NCI-H2227 (cell line): ENCODE results near the gene EIF3I.
"Not testable (repeated sequence)": the region's sequence is repeated elsewhere in the genome, so short reads cannot be mapped to it uniquely, and the experiment has no call there.

Experiments
- DNase-seq: peaks from one replicate; lab custom pipeline; 2025; ENCODE audit not compliant: unreplicated experiment; lab: John Stamatoyannopoulos, UW

The EIF3I gene

DNA sequence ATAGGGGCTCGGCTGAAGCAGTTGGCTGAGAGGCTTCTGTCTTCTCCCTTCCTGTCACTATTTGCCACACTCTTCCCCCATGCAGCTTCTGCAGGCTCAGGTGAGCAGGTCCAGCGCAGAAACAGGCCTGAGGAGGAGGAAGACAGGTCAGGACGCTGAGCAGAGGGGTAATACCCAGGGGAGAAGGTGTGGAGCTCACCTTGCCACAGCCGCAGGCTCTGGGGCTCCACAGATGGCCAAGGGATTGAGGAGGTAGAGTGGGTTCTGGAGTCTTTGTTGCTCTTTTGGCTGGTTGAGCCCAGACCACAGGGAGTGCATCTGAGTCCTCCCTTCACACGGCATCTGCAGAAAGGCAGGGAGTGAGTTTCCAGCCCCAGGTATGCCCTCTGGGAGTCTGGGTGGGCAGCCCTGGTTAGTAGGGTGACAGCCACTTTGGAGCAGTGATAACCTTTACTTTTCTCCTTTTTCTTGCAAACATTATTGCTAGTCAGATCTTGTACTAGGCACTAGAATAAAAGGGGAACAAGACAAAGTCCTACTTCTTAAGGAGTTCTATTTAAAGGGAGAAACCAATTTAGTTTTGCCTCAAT is 9.7 kb downstream of the EIF3I start:
- DNase-seq: no peak

DNA sequence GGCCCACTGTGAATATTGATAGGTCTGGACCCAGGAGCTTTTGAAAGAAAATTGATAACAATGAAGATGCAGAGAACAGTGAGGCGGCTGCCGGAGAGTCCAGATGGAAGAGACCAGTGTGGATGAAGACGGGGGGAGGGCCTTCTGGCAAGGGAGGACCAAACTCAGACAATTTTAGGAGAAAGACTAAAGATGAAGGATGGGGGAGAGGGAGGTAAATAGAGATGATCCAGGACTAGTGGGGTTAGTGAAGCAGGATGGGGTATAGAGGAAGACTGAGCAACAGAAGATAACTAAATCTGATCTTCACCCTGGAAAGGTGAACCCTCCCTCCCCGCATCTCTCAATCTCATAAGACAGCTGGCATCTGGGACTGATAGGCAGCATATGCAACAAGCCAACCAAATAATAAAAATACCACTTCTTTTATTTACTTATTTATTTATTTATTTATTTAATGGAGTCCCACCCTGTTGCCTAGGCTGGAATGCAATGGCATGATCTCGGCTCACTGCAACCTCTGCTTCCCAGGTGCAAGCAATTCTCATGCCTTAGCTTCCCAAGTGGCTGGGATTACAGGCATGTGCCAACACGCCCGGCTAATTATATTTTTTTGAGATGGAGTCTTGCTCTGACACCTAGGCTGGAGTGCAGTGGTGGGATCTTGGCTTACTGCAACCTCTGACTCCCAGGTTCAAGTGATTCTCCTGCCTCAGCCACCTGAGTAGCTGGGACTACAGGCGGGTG is 10.5 kb downstream of the EIF3I start:
- peak; percentile 25 for DNase-seq

DNA sequence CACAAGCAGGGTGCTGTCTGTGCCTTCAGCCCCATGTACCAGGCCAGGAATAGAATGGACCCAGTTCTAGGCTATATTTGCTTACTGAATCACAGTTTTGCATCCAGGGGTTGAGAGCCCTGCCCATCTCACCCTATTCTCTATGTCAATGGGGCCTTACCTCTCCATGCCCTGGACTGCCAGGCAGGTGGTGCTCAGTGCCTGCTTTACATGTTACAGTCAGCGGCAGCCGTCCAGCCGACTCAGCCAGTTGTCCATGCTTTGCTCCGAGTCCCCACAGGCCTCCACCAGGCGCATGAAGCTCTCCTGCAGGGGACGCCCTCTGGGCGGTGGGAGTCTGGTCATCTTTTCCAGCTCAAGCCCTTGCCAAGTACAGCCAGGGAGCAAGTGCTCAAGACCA is 12.6 kb downstream of the EIF3I start:
- no peak for DNase-seq

DNA sequence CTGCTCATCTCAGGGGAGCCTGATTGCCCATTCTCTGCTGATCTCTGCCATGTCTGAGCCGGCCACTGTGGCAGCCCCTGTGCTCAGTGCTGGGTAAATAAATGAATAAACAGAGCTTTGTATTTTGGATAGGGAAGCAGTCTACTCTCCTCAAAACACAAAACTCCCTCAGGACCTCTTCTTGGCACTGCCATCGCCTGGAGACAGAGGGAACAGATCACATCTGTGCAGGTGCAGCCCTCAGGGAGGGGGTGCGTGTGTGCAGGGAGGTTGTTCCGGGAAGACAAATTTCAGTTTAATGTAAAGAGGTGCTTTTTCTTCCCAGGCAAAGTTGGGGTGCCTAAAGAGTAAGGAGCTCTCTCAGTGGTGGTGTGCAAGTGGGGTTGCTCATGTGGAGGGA is 17.1 kb downstream of the EIF3I start:
- peak; percentile 28 for DNase-seq

DNA sequence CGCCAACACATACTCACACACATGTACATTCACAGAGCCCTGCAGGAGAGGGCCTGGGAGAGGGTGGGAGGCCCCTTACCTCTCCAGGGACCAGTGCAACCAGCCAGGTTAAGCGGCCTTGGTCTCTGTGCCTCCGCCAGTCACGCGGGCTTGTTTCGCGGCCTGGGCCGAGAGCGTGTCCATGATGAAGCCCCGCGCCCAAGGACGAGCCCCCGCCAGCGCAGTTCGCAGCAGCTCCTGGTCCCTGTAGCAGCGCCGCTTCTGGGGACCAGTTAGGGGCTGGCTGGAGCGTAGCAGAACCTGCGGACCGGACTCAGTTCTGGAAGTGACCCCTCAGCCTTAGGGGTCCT is 17.6 kb downstream of the EIF3I start:
- DNase-seq: peak; percentile 54

DNA sequence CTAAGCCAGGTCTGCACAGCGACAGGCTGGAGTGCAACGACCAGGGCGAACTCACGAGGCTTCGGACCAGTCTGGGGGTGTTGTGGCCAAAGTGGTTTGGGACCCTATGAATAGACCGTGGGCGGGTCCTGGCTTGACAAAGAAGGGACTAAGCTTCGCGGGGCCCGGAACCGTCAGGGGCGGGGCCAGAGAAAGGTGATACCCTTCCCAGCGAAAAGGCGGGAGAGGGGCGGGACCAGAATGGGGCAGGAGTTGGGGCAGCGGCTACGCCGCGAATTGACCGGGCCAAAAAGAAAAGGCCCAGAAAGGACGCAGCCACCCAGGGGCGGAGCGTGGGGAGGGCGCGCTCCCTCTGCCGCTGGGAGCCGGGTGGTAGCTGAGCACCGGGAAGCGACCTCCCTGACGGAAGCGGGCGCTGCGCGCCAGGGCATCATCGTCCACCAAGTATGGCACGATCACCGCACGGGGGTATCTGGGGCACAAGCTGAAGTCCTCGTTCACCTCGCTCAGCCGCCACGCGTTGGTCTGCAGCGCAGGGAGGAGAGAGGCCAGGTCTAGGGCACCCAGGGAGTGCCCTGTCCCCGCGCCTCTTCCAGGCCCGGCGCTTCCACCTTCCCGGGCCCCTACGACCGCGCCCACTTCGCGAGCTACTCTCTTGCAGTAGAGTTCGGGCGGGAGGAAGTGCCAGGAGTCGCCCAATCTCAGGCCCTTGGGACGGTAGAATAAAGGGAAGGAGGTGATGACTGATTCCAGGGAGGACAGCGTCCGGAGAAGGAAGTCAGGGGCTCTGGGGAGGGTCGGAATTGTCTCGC is 18.1 kb downstream of the EIF3I start:
- DNase-seq: peak; percentile 67

DNA sequence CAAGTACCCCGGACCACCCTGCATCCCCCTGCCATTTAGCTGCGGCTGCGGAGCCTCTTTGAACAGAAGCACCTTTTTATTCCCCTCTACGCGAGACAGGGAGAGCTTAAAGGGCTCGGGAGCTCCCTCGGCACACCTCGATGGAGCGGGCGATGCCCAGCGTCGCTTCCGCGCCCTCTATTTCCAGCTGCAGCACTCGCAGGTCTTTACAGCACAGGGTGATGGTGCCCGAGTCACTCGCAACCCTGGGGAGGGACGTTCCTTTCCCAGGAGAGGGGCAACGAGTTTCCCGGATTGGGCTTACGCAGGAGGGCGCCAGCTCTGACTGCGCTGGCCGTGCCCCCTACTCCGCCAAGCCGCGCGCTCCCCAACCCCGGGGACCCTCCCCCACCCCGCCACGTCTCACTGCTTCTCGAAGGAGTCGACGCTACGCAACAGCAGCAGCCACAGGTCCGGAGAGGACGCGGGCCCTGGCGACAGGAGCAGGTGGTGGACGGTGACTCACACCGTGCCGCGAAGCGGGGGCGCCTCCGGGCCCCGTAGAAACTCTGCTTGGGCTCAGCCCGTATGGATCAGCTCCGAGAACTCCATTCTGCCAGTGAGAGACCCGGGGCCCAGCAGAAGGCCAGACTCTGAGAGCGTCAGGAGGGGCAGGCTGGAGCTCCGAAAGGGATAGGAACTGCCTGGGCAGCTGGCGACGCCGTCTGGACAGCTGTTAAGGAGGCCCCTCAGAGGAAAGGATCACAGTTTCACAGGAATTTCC is 19.0 kb downstream of the EIF3I start:
- peak; percentile 43 for DNase-seq

DNA sequence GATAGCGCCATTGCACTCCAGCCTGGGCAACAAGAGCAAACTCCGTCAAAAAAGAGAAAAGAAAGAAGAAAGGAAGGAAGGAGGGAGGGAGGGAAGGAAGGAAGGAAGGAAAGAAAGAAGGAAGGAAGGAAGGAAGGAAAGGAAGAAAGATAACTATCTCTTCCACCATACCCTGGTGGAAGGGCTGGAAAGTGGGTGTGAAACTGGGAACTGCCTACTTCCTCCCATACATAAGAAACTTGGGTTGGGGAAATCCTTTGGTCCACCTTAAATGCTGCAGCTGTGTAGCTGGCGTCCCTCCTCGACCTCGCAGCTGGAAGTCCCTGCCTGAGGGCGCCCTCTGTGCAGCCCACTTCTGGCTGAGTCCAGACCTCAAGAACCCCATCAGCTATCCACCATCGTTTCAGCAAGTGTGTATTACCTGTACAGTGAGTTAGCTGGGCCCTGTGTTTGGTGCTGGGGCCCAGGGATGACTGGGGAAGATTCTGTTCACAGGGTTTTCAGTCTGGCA is 20.2 kb downstream of the EIF3I start:
- no peak for DNase-seq

DNA sequence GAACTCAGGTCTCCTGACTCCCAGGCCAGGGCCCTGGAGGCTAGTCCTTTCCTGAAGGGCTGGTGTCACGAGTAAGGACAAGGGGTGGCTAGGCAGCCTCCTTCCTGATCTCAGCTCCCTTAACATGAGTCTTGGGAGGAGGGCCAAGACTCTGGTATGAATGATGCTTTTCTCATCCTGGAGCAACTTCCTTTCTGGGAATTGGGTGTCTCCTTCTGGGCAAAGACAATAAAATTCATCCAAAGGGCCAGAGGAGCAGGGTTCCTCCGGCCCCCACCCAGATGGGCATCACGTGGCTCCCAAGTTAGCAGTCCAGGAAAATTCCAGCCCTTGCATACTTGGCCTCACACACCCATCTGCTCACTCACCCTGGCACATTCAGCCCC is 24.7 kb downstream of the EIF3I start, which contains the start of gene FAM167B:
Gene FAM167B (plus strand): TSS at position 335 of the 386 bp plus-strand sequence. CDS start 200 bp downstream, outside the sequence.
- DNase-seq: no peak

DNA sequence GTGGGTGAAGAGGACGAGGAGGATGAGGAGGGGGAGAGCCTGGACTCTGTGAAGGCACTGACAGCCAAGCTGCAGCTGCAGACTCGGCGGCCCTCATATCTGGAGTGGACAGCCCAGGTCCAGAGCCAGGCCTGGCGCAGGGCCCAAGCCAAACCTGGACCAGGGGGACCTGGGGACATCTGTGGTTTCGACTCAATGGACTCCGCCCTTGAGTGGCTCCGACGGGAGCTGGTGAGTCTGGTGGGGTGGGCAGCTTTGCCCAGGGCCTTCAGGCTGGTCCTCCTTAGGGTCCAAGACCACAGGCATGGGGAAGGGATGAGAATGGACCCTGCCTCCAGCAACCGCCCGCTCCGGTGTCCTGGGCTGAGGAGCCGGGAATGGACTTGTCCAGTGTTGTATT is 25.2 kb downstream of the EIF3I start:
- DNase-seq: no peak

DNA sequence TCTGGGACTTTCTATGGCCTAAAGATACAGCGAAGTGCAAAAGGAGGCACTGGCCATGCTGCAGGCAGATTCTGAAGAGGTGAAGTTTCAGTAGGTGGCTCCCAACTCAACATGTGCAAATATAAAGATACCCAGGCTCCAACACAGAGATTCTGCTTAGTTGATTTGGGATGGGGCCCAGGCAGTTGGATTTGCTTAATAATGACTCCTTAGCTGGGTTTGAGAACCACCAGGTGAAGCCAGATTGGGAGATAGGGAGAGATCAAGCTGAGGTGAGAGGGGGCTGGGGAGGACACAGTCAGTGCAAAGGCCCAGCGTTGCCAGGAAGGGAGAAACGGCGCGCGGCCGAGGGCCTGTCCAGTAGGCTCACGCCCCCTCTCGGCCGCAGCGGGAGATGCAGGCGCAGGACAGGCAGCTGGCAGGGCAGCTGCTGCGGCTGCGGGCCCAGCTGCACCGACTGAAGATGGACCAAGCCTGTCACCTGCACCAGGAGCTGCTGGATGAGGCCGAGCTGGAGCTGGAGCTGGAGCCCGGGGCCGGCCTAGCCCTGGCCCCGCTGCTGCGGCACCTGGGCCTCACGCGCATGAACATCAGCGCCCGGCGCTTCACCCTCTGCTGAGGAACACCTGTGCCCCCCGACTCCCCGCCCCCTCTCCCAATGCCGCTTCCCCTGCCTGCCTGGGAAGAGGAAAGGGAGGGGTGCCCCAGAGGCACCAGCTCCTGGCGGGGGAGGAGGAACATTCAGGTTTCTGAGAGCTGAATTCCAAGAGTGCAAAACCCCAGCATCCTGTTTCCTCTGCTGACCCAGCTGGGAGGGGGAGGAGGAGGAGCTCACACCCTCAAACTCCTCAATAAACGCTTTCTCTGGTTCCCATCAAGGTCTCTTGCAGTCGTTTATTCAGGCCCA is 26.0 kb downstream of the EIF3I start:
- DNase-seq: peak; percentile 74

DNA sequence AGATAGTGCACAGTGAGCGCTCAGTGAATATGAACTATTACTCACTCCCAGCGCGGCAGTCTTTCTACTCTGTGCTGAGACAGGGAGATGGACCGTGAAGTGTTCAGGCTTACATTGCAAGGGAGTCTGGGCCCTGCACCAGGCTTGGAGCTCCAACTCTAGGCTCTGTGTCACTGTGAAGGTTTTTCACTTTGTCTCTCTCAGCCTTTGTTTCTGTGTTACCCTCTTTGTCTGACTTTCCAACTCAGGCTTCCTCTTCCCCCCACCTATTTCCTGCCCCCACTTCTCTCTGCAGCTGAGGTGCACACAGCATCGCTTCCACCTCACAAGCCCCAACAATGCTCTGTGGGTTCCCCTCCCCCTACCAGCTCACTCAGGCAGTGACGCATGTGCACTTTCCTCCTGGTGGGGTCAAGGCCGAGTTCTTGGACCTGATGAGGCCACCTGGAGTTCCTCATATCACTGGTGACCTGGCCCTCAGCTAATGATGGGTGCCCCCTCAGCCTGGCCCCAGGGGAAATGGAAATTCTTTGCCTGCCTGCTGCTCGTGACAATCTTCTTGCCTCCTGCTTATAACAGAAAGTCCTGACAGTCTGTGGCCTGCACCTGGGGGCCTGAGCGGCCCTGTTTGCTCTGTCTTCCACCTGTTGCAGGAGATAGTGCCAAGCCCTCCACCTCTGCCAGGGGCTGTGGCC is 27.8 kb downstream of the EIF3I start:
- DNase-seq: peak; percentile 26

DNA sequence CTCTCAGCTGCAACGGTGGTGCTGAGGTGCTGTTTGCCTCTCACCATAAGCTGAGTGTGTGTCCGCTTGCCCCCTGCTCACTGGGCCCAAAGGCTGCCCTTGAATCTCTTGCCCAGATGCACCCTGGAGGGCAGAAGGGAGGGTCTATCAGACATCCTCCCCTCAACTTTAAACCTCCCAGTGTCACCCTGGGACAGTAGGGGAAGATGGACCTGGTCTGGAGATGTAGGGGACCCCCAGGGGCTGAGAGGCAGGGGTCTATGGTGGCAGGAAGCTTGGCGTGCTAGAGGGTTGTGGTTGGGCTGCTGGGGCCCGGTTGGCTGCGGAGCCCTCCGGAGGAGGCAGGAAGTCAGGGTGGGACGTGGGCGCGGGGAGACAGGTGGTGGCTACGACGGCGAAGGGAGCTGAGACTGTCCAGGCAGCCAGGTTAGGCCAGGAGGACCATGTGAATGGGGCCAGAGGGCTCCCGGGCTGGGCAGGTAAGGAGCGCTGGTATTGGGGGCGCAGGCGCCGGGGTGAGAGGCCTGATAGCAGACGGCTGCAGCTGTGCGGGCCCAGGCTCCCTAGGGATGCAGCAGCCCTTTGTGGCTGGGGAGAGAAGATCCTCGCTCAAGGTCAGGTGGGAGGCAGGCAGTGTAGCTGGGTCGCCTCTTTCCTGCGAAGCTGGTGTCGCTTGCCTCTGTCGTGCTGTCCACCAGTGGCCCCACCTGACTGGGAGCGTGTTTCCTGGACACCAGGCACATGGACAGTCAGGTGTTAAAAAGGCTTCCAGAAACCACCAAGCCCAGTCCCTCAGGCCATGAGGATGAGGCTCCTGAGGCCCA is 28.9 kb downstream of the EIF3I start, which contains the start of gene LCK:
Gene LCK (plus strand): TSS at position 373 of the 824 bp plus-strand sequence. CDS start 23,065 bp downstream, outside the sequence.
- DNase-seq: no peak

DNA sequence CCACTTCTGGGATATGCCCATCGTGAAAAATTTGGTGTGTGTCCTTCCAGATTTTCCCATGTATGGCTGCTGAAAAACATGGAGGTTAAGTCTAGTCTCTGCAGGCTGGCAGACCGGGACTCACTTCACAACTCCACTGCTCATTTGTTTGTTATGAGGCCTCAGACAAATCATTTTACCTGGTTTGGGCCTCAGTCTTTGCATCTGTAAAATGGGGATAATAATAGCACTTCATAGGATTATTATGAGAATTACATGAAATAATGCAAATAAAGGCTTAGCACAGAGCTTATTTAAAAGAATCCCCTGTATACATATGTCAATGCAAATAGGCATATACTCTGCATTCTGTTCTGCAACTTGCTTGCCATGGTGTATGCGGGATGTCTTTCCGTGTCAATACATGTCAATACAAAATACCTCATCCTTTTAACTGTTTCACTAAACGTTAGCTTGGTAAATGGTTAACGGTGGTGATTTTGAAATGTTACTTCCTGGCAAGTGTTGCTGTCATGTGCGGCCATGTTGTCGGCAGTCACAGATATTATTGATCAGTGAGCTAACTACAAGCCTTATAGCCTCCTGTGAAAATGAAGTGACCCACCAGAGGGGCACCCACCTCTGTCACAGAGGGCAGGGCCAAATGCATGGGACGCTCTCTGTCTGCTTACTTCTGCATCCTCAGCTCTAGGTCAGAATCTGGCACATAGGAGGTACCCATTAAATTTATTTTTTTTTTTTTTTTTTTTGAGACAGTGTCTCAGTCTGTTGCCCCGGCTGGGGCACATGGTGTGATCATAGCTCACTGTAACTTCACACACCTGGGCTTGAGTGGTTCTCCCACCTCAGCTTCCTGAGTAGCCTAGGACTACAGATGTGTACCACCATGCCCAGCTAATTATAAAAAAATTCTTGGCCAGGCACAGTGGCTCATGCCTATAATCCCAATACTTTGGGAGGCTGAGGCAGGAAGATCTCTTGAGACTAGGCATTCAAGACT is 33.2 kb downstream of the EIF3I start:
- no peak for DNase-seq

DNA sequence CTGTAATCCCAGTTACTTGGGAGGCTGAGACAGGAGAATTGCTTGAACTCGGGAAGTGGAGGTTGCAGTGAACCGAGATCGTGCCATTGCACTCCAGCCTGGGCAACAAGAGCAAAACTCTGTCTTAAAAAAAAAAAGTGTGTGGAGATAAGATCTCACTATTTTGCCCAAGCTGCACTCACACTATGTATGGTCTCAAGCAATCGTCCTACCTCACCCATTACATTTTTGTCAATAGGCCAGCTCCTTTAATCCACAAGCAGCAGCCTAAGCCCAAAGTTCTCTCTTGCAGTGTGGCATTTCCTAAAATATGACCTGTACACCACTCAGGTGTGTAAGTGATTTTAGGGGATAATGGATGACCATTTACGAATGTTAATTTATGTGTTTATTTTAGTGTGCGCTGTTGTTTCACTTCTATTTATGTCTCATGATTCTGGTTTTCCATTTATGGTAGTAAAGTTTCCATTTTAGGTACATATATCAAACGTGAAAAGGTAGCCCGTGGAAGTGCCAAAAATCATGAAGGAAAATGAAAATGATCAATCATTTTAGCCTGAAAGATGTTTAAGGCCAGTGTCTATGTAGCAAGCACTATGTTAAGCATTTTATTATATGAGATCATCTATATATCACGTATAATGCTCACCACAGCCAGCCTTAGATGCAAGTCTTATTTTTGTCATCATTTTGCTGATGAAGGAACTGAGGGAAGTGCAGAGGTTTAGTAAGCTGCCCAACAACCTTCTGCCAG is 34.4 kb downstream of the EIF3I start:
- DNase-seq: no peak

DNA sequence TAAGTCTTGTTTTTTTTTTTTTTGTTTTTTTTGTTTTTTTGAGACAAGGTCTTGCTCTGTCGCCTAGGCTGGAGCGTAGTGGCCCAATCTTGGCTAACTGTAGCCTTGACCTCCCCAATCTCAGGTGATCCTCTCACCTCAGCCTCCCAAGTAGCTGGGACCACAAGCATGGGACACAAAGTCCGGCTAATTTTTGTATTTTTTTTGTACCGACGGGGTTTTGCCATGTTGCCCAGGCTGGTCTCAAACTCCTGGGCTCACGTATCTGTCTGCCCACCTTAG is 35.0 kb downstream of the EIF3I start:
- DNase-seq: no peak

DNA sequence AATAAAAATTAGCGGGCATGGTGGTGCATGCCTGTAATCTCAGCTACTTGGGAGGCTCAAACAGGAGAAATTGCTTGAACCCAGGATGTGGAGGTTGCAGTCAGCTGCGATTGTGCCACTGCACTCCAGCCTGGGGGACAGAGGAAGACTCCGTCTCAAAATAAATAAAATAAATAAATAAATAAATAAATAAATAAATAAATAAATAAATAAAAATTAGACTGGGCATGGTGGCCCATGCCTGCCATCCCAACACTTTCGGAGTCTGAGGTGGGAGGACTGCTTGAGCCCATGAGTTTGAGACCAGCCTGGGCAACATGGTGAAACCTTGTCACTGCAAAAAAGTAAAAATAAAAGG is 41.0 kb downstream of the EIF3I start:
- DNase-seq: not testable (repeated sequence)
